Measurements from ENCODE around the gene MYH10.

MYH10 gene

DNA sequence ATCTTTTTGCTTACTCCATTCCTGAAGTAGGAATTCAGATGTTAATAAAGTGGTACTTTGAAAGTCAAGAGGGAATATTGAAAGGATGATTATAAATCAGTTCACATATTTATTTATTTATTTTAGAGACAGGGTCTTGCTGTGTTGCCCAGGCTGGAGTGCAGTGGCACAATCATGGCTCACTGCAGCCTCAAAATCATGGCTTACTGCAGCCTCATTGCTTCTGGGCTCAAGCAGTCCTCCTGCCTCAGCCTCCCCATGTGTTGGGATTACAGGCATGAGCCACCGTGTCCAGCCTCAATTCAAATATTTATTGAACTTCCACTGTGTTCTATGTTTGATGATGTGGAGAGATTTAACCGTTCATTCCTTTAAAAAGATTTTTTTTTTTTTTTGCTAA lies 188.2 kb downstream of the MYH10 start:
- Histone ChIP-seq H3K4me3 (replicated peaks; ENCODE audit: low read depth, low read length) (no peak overlapping the region), H3K27me3 (replicated peaks; ENCODE audit: control insufficient read depth, insufficient read depth, low read length) (no peaks in the 10 kb centered on the region), H3K36me3 (ENCODE audit: control insufficient read depth, insufficient read depth, low read length) (peaks cover 5% of the 10 kb centered on the region)
- no peak for DNase-seq (ENCODE audit: extremely low read depth, insufficient read length)
- TF ChIP-seq, protein P1, sequence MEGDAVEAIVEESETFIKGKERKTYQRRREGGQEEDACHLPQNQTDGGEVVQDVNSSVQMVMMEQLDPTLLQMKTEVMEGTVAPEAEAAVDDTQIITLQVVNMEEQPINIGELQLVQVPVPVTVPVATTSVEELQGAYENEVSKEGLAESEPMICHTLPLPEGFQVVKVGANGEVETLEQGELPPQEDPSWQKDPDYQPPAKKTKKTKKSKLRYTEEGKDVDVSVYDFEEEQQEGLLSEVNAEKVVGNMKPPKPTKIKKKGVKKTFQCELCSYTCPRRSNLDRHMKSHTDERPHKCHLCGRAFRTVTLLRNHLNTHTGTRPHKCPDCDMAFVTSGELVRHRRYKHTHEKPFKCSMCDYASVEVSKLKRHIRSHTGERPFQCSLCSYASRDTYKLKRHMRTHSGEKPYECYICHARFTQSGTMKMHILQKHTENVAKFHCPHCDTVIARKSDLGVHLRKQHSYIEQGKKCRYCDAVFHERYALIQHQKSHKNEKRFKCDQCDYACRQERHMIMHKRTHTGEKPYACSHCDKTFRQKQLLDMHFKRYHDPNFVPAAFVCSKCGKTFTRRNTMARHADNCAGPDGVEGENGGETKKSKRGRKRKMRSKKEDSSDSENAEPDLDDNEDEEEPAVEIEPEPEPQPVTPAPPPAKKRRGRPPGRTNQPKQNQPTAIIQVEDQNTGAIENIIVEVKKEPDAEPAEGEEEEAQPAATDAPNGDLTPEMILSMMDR (IDR thresholded peaks at IDR 0.05; ENCODE audit: insufficient read depth, low read length, poor library complexity, severe bottlenecking): no peak

DNA sequence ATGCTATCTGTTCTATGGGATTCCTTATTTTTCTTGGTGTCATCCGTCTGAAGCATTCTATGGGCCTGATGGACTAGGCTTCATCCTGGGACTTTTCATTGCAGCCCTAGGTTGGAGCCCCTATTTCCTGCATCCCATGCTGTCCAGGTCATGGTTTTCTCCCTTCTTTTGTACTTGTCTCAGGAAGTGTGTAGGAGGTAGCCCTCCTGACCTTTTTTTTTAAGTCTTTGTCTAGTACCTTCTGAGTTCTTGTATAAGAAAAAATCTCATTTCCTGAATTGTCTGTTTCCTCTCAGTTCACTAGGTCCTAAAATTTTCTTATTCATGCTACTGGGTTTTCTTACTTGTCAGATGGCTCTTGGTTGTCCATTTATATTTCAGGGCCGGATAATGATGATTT lies 188.8 kb downstream of the MYH10 start:
- TF ChIP-seq, protein P1 (IDR thresholded peaks at IDR 0.05; ENCODE audit: insufficient read depth, low read length, poor library complexity, severe bottlenecking): no peak

GRCh38 chr17:8439681-8440080 lies 190.8 kb downstream of the MYH10 start:
- H3K4me3 ChIP-seq (replicated peaks; ENCODE audit: low read depth, low read length): no peak overlapping the region
- TF ChIP-seq, protein P1 (IDR thresholded peaks at IDR 0.05; ENCODE audit: insufficient read depth, low read length, poor library complexity, severe bottlenecking): no peak
- no peaks in the 10 kb centered on the region for H3K27me3 ChIP-seq (replicated peaks; ENCODE audit: control insufficient read depth, insufficient read depth, low read length)
- DNase-seq (ENCODE audit: extremely low read depth, insufficient read length): no peak
- peaks cover 5% of the 10 kb centered on the region for H3K36me3 ChIP-seq (ENCODE audit: control insufficient read depth, insufficient read depth, low read length)

More for the DNA sequence above, 188.8 kb downstream of the MYH10 start:
- Histone ChIP-seq H3K27me3 (replicated peaks; ENCODE audit: control insufficient read depth, insufficient read depth, low read length) (no peaks in the 10 kb centered on the region), H3K36me3 (ENCODE audit: control insufficient read depth, insufficient read depth, low read length) (peaks cover 5% of the 10 kb centered on the region), H3K4me3 (replicated peaks; ENCODE audit: low read depth, low read length) (no peak overlapping the region)
- DNase-seq (ENCODE audit: extremely low read depth, insufficient read length): no peak

DNA sequence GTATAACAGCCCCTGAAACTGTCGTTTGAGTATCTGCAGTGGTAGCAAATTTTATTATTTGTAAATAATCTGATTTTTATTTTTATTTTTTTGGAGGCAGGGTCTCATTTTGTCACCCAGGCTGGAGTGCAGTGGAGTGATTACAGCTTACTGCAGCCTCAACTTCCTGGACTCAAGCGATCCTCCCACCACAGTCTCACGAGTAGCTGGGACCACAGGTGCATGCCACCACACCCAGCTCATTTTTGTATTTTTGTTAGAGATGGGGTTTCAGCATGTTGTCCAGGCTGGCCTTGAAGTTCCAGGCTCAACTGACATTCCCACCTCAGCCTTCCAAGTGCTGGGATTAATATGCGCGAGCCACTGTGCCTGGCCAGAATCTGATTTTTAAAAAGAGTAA lies 192.1 kb downstream of the MYH10 start:
- H3K36me3 ChIP-seq (ENCODE audit: control insufficient read depth, insufficient read depth, low read length): no peaks in the 10 kb centered on the region; the same call in 1 of the 2 replicates
- H3K27me3 ChIP-seq (replicated peaks; ENCODE audit: control insufficient read depth, insufficient read depth, low read length): no peaks in the 10 kb centered on the region
- no peak for DNase-seq (ENCODE audit: extremely low read depth, insufficient read length)
- TF ChIP-seq, protein P1 (IDR thresholded peaks at IDR 0.05; ENCODE audit: insufficient read depth, low read length, poor library complexity, severe bottlenecking): no peak
- H3K4me3 ChIP-seq (replicated peaks; ENCODE audit: low read depth, low read length): no peak overlapping the region

- TF ChIP-seq, protein P1 (IDR thresholded peaks at IDR 0.05; ENCODE audit: insufficient read depth, low read length, poor library complexity, severe bottlenecking): no peak
- no peak for DNase-seq (ENCODE audit: extremely low read depth, insufficient read length)
- no peaks in the 10 kb centered on the region for H3K27me3 ChIP-seq (replicated peaks; ENCODE audit: control insufficient read depth, insufficient read depth, low read length)
- no peaks in the 10 kb centered on the region; the same call in 1 of the 2 replicates for H3K36me3 ChIP-seq (ENCODE audit: control insufficient read depth, insufficient read depth, low read length)
- peak overlapping the region; percentile 93 for H3K4me3 ChIP-seq (replicated peaks; ENCODE audit: low read depth, low read length)
These were observed 193.7 kb downstream of the MYH10 start for GRCh38 chr17:8436844-8437171.

- Histone ChIP-seq H3K27me3 (replicated peaks; ENCODE audit: control insufficient read depth, insufficient read depth, low read length) (no peaks in the 10 kb centered on the region), H3K4me3 (replicated peaks; ENCODE audit: low read depth, low read length) (peak overlapping the region; percentile 93), H3K36me3 (ENCODE audit: control insufficient read depth, insufficient read depth, low read length) (no peaks in the 10 kb centered on the region; the same call in 1 of the 2 replicates)
- TF ChIP-seq, protein P1 (IDR thresholded peaks at IDR 0.05; ENCODE audit: insufficient read depth, low read length, poor library complexity, severe bottlenecking): no peak
- DNase-seq (ENCODE audit: extremely low read depth, insufficient read length): peak; percentile 72
These were observed 194.2 kb downstream of the MYH10 start for GRCh38 chr17:8436169-8436843.

All from GM06990 (cell line).